ENCODE measurements around the gene FHDC1. TPM values are rescaled to one million over a fixed set of nuclear protein-coding genes. Genes with fewer than 3 reads are reported as not detected.

The FHDC1 gene
- total RNA-seq, 1 donor from 2014 or later = 42.0 TPM

GRCh38 chr4:153021276-153021675 lies 85.2 kb downstream of the FHDC1 start:
- no peak for DNase-seq
- H3K27ac Mint-ChIP-seq (ENCODE audit: unreplicated experiment) = peak overlapping the region; percentile 22
- peaks cover 6% of the 10 kb centered on the region for H3K36me3 Mint-ChIP-seq (ENCODE audit: unreplicated experiment)
- H3K4me1 Mint-ChIP-seq (ENCODE audit: low read depth, unreplicated experiment) = peaks cover 47% of the 10 kb centered on the region
- H3K4me3 Mint-ChIP-seq (ENCODE audit: unreplicated experiment) = no peak overlapping the region
- no peak for TF ChIP-seq CTCF (IDR thresholded peaks at IDR 0.05; ENCODE audit: partially characterized antibody, unreplicated experiment)
- H3K9me3 Mint-ChIP-seq (ENCODE audit: unreplicated experiment) = peaks cover 28% of the 10 kb centered on the region
- H3K27me3 Mint-ChIP-seq (ENCODE audit: unreplicated experiment) = peaks cover 19% of the 10 kb centered on the region

- H3K4me3 Mint-ChIP-seq (ENCODE audit: unreplicated experiment) = no peak overlapping the region
- no peak for TF ChIP-seq CTCF (IDR thresholded peaks at IDR 0.05; ENCODE audit: partially characterized antibody, unreplicated experiment)
- H3K4me1 Mint-ChIP-seq (ENCODE audit: low read depth, unreplicated experiment) = peaks cover 47% of the 10 kb centered on the region
- H3K36me3 Mint-ChIP-seq (ENCODE audit: unreplicated experiment) = peaks cover 6% of the 10 kb centered on the region
- H3K27ac Mint-ChIP-seq (ENCODE audit: unreplicated experiment) = no peak overlapping the region
- peaks cover 26% of the 10 kb centered on the region for H3K9me3 Mint-ChIP-seq (ENCODE audit: unreplicated experiment)
- H3K27me3 Mint-ChIP-seq (ENCODE audit: unreplicated experiment) = peaks cover 19% of the 10 kb centered on the region
- DNase-seq = no peak
Measured at GRCh38 chr4:153022241-153022715, 86.2 kb downstream of the FHDC1 start.

- Mint-ChIP-seq H3K27me3 (ENCODE audit: unreplicated experiment) (peaks cover 14% of the 10 kb centered on the region), H3K36me3 (ENCODE audit: unreplicated experiment) (peaks cover 2% of the 10 kb centered on the region), H3K4me1 (ENCODE audit: low read depth, unreplicated experiment) (peaks cover 43% of the 10 kb centered on the region), H3K4me3 (ENCODE audit: unreplicated experiment) (no peak overlapping the region), H3K27ac (ENCODE audit: unreplicated experiment) (no peak overlapping the region), H3K9me3 (ENCODE audit: unreplicated experiment) (peaks cover 20% of the 10 kb centered on the region)
- no peak for TF ChIP-seq CTCF (IDR thresholded peaks at IDR 0.05; ENCODE audit: partially characterized antibody, unreplicated experiment)
- DNase-seq = no peak
Measured at GRCh38 chr4:153023139-153023538, 87.0 kb downstream of the FHDC1 start.

GRCh38 chr4:153023692-153024394 lies 87.7 kb downstream of the FHDC1 start:
- Mint-ChIP-seq H3K9me3 (ENCODE audit: unreplicated experiment) (peaks cover 16% of the 10 kb centered on the region), H3K4me3 (ENCODE audit: unreplicated experiment) (no peak overlapping the region), H3K27ac (ENCODE audit: unreplicated experiment) (no peak overlapping the region), H3K36me3 (ENCODE audit: unreplicated experiment) (peaks cover 4% of the 10 kb centered on the region), H3K27me3 (ENCODE audit: unreplicated experiment) (peaks cover 7% of the 10 kb centered on the region), H3K4me1 (ENCODE audit: low read depth, unreplicated experiment) (peaks cover 35% of the 10 kb centered on the region)
- no peak for TF ChIP-seq CTCF (IDR thresholded peaks at IDR 0.05; ENCODE audit: partially characterized antibody, unreplicated experiment)
- DNase-seq = no peak

GRCh38 chr4:153024466-153024865 lies 88.3 kb downstream of the FHDC1 start:
- peaks cover 29% of the 10 kb centered on the region for H3K4me1 Mint-ChIP-seq (ENCODE audit: low read depth, unreplicated experiment)
- no peak for DNase-seq
- no peak overlapping the region for H3K4me3 Mint-ChIP-seq (ENCODE audit: unreplicated experiment)
- peaks cover 16% of the 10 kb centered on the region for H3K9me3 Mint-ChIP-seq (ENCODE audit: unreplicated experiment)
- no peak overlapping the region for H3K27ac Mint-ChIP-seq (ENCODE audit: unreplicated experiment)
- H3K36me3 Mint-ChIP-seq (ENCODE audit: unreplicated experiment) = peaks cover 10% of the 10 kb centered on the region
- no peak for TF ChIP-seq CTCF (IDR thresholded peaks at IDR 0.05; ENCODE audit: partially characterized antibody, unreplicated experiment)
- peaks cover 8% of the 10 kb centered on the region for H3K27me3 Mint-ChIP-seq (ENCODE audit: unreplicated experiment)
